A549 (cell line): Measurements from ENCODE around the gene NCSTN. TPM values are rescaled to one million over a fixed set of nuclear protein-coding genes. Genes with fewer than 3 reads are reported as not detected.

Experiments used
- ATAC-seq, 2 experiments: fragments of 200-7000 bp in 1 of 2; fragments of >200 bp in 1 of 2; cut with Nextera tagmentation in 1 of 2; cut with Tn5 transposase in 1 of 2; 3 replicates each; pipeline versions ENCODE4 v1.8.0 to v1.9.1; 2018 to 2020; ENCODE audit warnings: mild to moderate bottlenecking in 1 of 2, moderate library complexity in 1 of 2
- CTCF ChIA-PET: fragments of 300-600 bp; sonication (Branson Sonifier 250); formaldehyde crosslinking; extraction: SDS; loops from one replicate; lab custom pipeline; 2021; ENCODE audit warnings: antibody characterized with exemption, inconsistent platforms; lab: Yijun Ruan, JAX
- POLR2A ChIA-PET: fragments of 350-600 bp; formaldehyde crosslinking; extraction: SDS; loops from one replicate; lab custom pipeline; 2021; ENCODE audit warnings: antibody characterized with exemption, inconsistent platforms; lab: Yijun Ruan, JAX
- DNase-seq, 2 experiments: peaks; one replicate each; pipeline versions ENCODE4 v3.0.0 to v3.0.0-alpha.2; 2011 to 2016; ENCODE audit warnings: low read depth in 1 of 2, low spot score in 1 of 2
- FAIRE-seq: peaks from 2 replicates; lab custom pipeline; 2011; peaks lifted over from hg19 to GRCh38; lab: Jason Lieb, UNC
- H3K27ac ChIP-seq, 2 experiments: fragments of >200 bp; sonication (Bioruptor Twin); formaldehyde crosslinking; 3 replicates each; pipeline ENCODE4 v1.5.1; 2016 to 2017
- H3K4me1 ChIP-seq: fragments of >200 bp; sonication (Bioruptor Twin); formaldehyde crosslinking; 3 replicates; pipeline ENCODE4 v1.6.1; 2016
- H3K4me2 ChIP-seq: fragments of >200 bp; sonication (Bioruptor Twin); formaldehyde crosslinking; 3 replicates; pipeline ENCODE4 v1.6.1; 2016
- H3K4me3 ChIP-seq: fragments of >200 bp; sonication (Bioruptor Twin); formaldehyde crosslinking; 3 replicates; pipeline ENCODE4 v1.5.1; 2016
- H3K9me3 ChIP-seq: fragments of >200 bp; sonication (Bioruptor Twin); formaldehyde crosslinking; 3 replicates; pipeline ENCODE4 v1.6.1; 2016
- CBX2 ChIP-seq: fragments of 200-600 bp; sonication (generic); IDR thresholded peaks from 2 replicates; pipeline ENCODE4 v1.6.1; 2016; ENCODE audit warnings: low read depth, mild to moderate bottlenecking, borderline replicate concordance
- CHD4 ChIP-seq: fragments of 200-600 bp; sonication (generic); IDR thresholded peaks from 2 replicates; pipeline ENCODE4 v1.6.1; 2016; ENCODE audit warnings: antibody characterized with exemption, mild to moderate bottlenecking, borderline replicate concordance
- EHF ChIP-seq: fragments of 250-450 bp; sonication (Bioruptor Pico); IDR thresholded peaks from 2 replicates; pipeline ENCODE4 v1.5.0; 2020; ENCODE audit warnings: mild to moderate bottlenecking
- EHMT2 ChIP-seq: fragments of 200-600 bp; sonication (generic); IDR thresholded peaks from 2 replicates; pipeline ENCODE4 v1.6.1; 2016; ENCODE audit warnings: antibody characterized with exemption, low read depth, mild to moderate bottlenecking, moderate library complexity
- EP300 ChIP-seq, 2 experiments: fragments of >200 bp; sonication (Bioruptor Twin); formaldehyde crosslinking; IDR thresholded peaks; 2 replicates in 1 of 2; 3 replicates in 1 of 2; pipeline ENCODE4 v1.6.1; 2016 to 2017
- ESRRA ChIP-seq: fragments of 150-350 bp; IDR thresholded peaks from 2 replicates; pipeline ENCODE4 v1.6.1; 2014; ENCODE audit warnings: mild to moderate bottlenecking, low read length, borderline replicate concordance
- HDAC2 ChIP-seq: fragments of 200-600 bp; sonication (generic); IDR thresholded peaks from 2 replicates; pipeline ENCODE4 v1.6.1; 2016
- JUN ChIP-seq, 2 experiments: fragments of >200 bp; sonication (Bioruptor Twin); formaldehyde crosslinking; IDR thresholded peaks; 2 replicates in 1 of 2; 3 replicates in 1 of 2; pipeline ENCODE4 v1.6.1; 2016 to 2017
- JUNB ChIP-seq: fragments of >200 bp; sonication (Bioruptor Twin); formaldehyde crosslinking; IDR thresholded peaks from 2 replicates; pipeline ENCODE4 v1.6.1; 2016
- KDM5A ChIP-seq: fragments of 200-600 bp; sonication (generic); IDR thresholded peaks from 2 replicates; pipeline ENCODE4 v1.6.1; 2016; ENCODE audit warnings: antibody characterized with exemption, mild to moderate bottlenecking
- MAFK ChIP-seq: fragments of 450-650 bp; IDR thresholded peaks from 2 replicates; pipeline ENCODE4 v1.6.1; 2014; ENCODE audit not compliant: partially characterized antibody
- MAZ ChIP-seq: fragments of 150-350 bp; IDR thresholded peaks from 2 replicates; pipeline ENCODE4 v1.6.1; 2014; ENCODE audit warnings: antibody characterized with exemption, low read depth, low read length, borderline replicate concordance
- PBX3 ChIP-seq: IDR thresholded peaks from 2 replicates; pipeline ENCODE4 v1.6.1; 2012
- PHF8 ChIP-seq: fragments of 200-600 bp; sonication (generic); IDR thresholded peaks from 2 replicates; pipeline ENCODE4 v1.6.1; 2016; ENCODE audit warnings: low read depth, mild to moderate bottlenecking, antibody characterized with exemption, moderate library complexity, borderline replicate concordance
- RNF2 ChIP-seq: fragments of 200-600 bp; sonication (generic); IDR thresholded peaks from 2 replicates; pipeline ENCODE4 v1.6.1; 2016; ENCODE audit warnings: low read depth, mild to moderate bottlenecking, antibody characterized with exemption, moderate library complexity, borderline replicate concordance
- TFCP2L1 ChIP-seq: fragments of 250-450 bp; sonication (Bioruptor Pico); IDR thresholded peaks from 2 replicates; pipeline ENCODE4 v1.5.0; 2021; ENCODE audit warnings: mild to moderate bottlenecking
- WGBS: methylation state at CpG from one replicate; pipeline ENCODE4 v1.1.6; 2017; ENCODE audit errors: missing lambda C conversion rate; 5-methylcytosine and 5-hydroxymethylcytosine counted together
- polyA plus RNA-seq, 4 experiments: library from polyadenylated mRNA; depleted of rRNA in 3 of 4; stranded (reverse); fragments of >200 nt; fragmentation: RNase III in 1 of 4; extraction: RNeasy Plus Mini Kit Qiagen cat#74134 plus additional on column Dnase treatment in 1 of 4; gene quantifications; 2 replicates in 3 of 4; 3 replicates in 1 of 4; pipeline ENCODE4 v1.2.3, GENCODE V29; 2011 to 2017
- TF ChIP-seq, protein P1 (sequence below): IDR thresholded peaks from 2 replicates; pipeline ENCODE4 v1.6.1; 2012; ENCODE audit warnings: low read depth, borderline replicate concordance
- TF ChIP-seq, protein P2 (sequence below): fragments of 200-600 bp; sonication (generic); IDR thresholded peaks from 2 replicates; pipeline ENCODE4 v1.6.1; 2016; ENCODE audit warnings: antibody characterized with exemption, mild to moderate bottlenecking, moderate library complexity

The NCSTN gene
- polyA plus RNA-seq, 2 of the 4 experiments (the other 2 are of a cell fraction) = 41.6 to 91.6 TPM

DNA sequence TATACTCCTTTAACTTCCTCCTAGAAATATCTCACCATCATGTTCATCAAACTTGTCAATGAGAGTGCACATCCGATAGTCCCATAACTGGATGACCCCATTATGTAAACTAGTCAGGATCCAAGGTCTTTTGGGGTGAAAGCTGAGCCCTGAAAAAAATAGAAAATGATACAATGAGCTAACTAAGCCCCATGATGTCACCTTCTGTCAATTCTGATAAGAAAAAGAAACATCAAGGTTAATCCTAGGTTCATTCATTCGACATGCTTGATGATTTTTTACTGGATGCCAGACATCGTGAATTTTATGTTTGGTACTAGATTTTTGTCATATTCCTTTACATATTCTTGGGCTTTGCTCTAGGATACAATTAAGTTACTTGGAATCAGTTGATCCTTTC is 3.0 kb upstream of the NCSTN start:
- no peak for DNase-seq
- CTCF ChIA-PET = interaction anchor here (1.5 to 2.6 kb wide), 3 partner anchors 49 to 254 kb away, joined by 4 to 5 read pairs (median 5); no protein-coding TSS in a partner anchor
- no peak overlapping the region for H3K27ac ChIP-seq
- TF ChIP-seq MAZ (no peak), PBX3 (no peak), EP300 (IDR thresholded peaks at IDR 0.05) (no peak), HDAC2 (no peak), CBX2 (no peak), RNF2 (no peak), JUN (IDR thresholded peaks at IDR 0.05) (no peak), TFCP2L1 (no peak)
- peaks cover 20% of the 10 kb centered on the region for H3K4me1 ChIP-seq
- no peak overlapping the region for H3K4me3 ChIP-seq
- ATAC-seq = no peak
- H3K4me2 ChIP-seq = no peak overlapping the region
- POLR2A ChIA-PET = no interaction called here
- no peak for FAIRE-seq
- WGBS = 92% methylated on average over 3 of the region's 3 CpGs
- H3K9me3 ChIP-seq = no peaks in the 10 kb centered on the region

- WGBS = 83% methylated on average over 2 of the region's 2 CpGs
- ChIA-PET CTCF (no interaction called here), POLR2A (no interaction called here)
- ATAC-seq = no peak
- TF ChIP-seq, protein P1, sequence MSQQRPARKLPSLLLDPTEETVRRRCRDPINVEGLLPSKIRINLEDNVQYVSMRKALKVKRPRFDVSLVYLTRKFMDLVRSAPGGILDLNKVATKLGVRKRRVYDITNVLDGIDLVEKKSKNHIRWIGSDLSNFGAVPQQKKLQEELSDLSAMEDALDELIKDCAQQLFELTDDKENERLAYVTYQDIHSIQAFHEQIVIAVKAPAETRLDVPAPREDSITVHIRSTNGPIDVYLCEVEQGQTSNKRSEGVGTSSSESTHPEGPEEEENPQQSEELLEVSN = no peak
- TF ChIP-seq KDM5A = no peak
- no peak for TF ChIP-seq EHF (CRISPR knock-in tag)
- TF ChIP-seq, protein P2, sequence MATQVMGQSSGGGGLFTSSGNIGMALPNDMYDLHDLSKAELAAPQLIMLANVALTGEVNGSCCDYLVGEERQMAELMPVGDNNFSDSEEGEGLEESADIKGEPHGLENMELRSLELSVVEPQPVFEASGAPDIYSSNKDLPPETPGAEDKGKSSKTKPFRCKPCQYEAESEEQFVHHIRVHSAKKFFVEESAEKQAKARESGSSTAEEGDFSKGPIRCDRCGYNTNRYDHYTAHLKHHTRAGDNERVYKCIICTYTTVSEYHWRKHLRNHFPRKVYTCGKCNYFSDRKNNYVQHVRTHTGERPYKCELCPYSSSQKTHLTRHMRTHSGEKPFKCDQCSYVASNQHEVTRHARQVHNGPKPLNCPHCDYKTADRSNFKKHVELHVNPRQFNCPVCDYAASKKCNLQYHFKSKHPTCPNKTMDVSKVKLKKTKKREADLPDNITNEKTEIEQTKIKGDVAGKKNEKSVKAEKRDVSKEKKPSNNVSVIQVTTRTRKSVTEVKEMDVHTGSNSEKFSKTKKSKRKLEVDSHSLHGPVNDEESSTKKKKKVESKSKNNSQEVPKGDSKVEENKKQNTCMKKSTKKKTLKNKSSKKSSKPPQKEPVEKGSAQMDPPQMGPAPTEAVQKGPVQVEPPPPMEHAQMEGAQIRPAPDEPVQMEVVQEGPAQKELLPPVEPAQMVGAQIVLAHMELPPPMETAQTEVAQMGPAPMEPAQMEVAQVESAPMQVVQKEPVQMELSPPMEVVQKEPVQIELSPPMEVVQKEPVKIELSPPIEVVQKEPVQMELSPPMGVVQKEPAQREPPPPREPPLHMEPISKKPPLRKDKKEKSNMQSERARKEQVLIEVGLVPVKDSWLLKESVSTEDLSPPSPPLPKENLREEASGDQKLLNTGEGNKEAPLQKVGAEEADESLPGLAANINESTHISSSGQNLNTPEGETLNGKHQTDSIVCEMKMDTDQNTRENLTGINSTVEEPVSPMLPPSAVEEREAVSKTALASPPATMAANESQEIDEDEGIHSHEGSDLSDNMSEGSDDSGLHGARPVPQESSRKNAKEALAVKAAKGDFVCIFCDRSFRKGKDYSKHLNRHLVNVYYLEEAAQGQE = no peak
- TF ChIP-seq EHMT2 = no peak
- no peak for TF ChIP-seq PHF8
- no peak for TF ChIP-seq JUNB
- TF ChIP-seq CHD4 = no peak
- H3K9me3 ChIP-seq = no peaks in the 10 kb centered on the region
- H3K4me1 ChIP-seq = peaks cover 20% of the 10 kb centered on the region
- H3K27ac ChIP-seq = no peak overlapping the region
- no peak for DNase-seq
- H3K4me2 ChIP-seq = peak overlapping the region; percentile 89; the same call in 2 of the 3 replicates
- H3K4me3 ChIP-seq = no peak overlapping the region
- no peak for FAIRE-seq
Measured at GRCh38 chr1:160340866-160341265, 2.3 kb upstream of the NCSTN start.

- 0% methylated on average over 7 of the region's 7 CpGs for WGBS
- peaks cover 20% of the 10 kb centered on the region for H3K4me1 ChIP-seq
- H3K4me3 ChIP-seq = peak overlapping the region; percentile 93
- FAIRE-seq (peak; percentile 32), DNase-seq (peak in 1 of 2 experiments; percentile 6), ATAC-seq (peak in 1 of 2 experiments; percentile 11; a peak in 3 of 6 replicates)
- TF ChIP-seq TFCP2L1 = no peak
- TF ChIP-seq KDM5A = no peak
- TF ChIP-seq MAFK = peak; percentile 1
- no peak for TF ChIP-seq ESRRA
- H3K4me2 ChIP-seq = peak overlapping the region; percentile 89
- ChIA-PET CTCF (interaction anchor here (1.3 kb wide), 1 partner anchor 51 kb away, joined by 7 read pairs; no protein-coding TSS in a partner anchor), POLR2A (no interaction called here)
- H3K9me3 ChIP-seq = no peaks in the 10 kb centered on the region
- H3K27ac ChIP-seq = peak overlapping the region; percentile 92 to 93
Measured at GRCh38 chr1:160342526-160342925, 657 bp upstream of the NCSTN start.
